GM23248 (cell line): ENCODE results near the gene SPATA3. TPM values are rescaled to one million over a fixed set of nuclear protein-coding genes. Genes with fewer than 3 reads are reported as not detected.

Experiments
- DNase-seq: peaks from one replicate; pipeline ENCODE4 v3.0.0-alpha.2; 2015
- H2AFZ ChIP-seq: fragments of 200-600 bp; sonication (generic); 2 replicates; pipeline ENCODE4 v1.6.1; 2016; ENCODE audit warnings: antibody characterized with exemption
- H3F3A ChIP-seq: fragments of 200-600 bp; sonication (generic); 2 replicates; pipeline ENCODE4 v1.6.1; 2016; ENCODE audit warnings: mild to moderate bottlenecking, antibody characterized with exemption, mixed run types; ENCODE audit not compliant: insufficient read depth
- H3K27ac ChIP-seq: fragments of 200-600 bp; sonication (generic); 2 replicates; pipeline ENCODE4 v1.5.1; 2016; ENCODE audit warnings: mild to moderate bottlenecking
- H3K27me3 ChIP-seq: fragments of 200-600 bp; sonication (generic); replicated peaks from 2 replicates; pipeline ENCODE4 v1.6.1; 2016; ENCODE audit warnings: mild to moderate bottlenecking; ENCODE audit not compliant: insufficient read depth
- H3K36me3 ChIP-seq: fragments of 200-600 bp; sonication (generic); 2 replicates; pipeline ENCODE4 v1.6.1; 2016; ENCODE audit warnings: low read depth, mild to moderate bottlenecking
- H3K4me1 ChIP-seq: fragments of 200-600 bp; sonication (generic); 2 replicates; pipeline ENCODE4 v1.6.1; 2016; ENCODE audit warnings: mild to moderate bottlenecking; ENCODE audit not compliant: insufficient read depth
- H3K4me2 ChIP-seq: fragments of 200-600 bp; sonication (generic); one replicate; pipeline ENCODE4 v1.6.1; 2016; ENCODE audit warnings: mild to moderate bottlenecking; ENCODE audit not compliant: unreplicated experiment
- H3K4me3 ChIP-seq: fragments of 200-600 bp; sonication (generic); 2 replicates; pipeline ENCODE4 v1.5.1; 2016; ENCODE audit warnings: mild to moderate bottlenecking
- H3K79me2 ChIP-seq: fragments of 200-600 bp; sonication (generic); 2 replicates; pipeline ENCODE4 v1.6.1; 2016; ENCODE audit warnings: mild to moderate bottlenecking; ENCODE audit not compliant: insufficient read depth
- H3K9ac ChIP-seq: fragments of 200-600 bp; sonication (generic); 2 replicates; pipeline ENCODE4 v1.6.1; 2016; ENCODE audit warnings: mild to moderate bottlenecking
- H3K9me2 ChIP-seq: fragments of 200-600 bp; sonication (generic); 2 replicates; pipeline ENCODE4 v1.6.1; 2016; ENCODE audit warnings: mixed run types, mild to moderate bottlenecking, moderate library complexity; ENCODE audit not compliant: insufficient read depth
- H3K9me3 ChIP-seq: fragments of 200-600 bp; sonication (generic); one replicate; pipeline ENCODE4 v1.6.1; 2017; ENCODE audit warnings: low read depth
- H4K20me1 ChIP-seq: fragments of 200-600 bp; sonication (generic); 2 replicates; pipeline ENCODE4 v1.6.0; 2016; ENCODE audit not compliant: insufficient read depth
- EZH2 ChIP-seq: fragments of 200-600 bp; sonication (generic); IDR thresholded peaks from 2 replicates; pipeline ENCODE4 v1.6.1; 2018; ENCODE audit warnings: antibody characterized with exemption, mild to moderate bottlenecking; ENCODE audit not compliant: insufficient read depth, poor library complexity, severe bottlenecking
- EZH2phosphoT487 ChIP-seq: fragments of 200-600 bp; sonication (generic); IDR thresholded peaks from 2 replicates; pipeline ENCODE4 v1.6.1; 2018; ENCODE audit warnings: antibody characterized with exemption, moderate library complexity, mild to moderate bottlenecking, low read depth; ENCODE audit not compliant: insufficient read depth
- WGBS, 2 experiments: methylation state at CpG; one replicate each; pipeline ENCODE4 v1.1.6; 2015 to 2017; ENCODE audit warnings: low lambda C conversion rate in 2 of 2, low coverage in 1 of 2; ENCODE audit errors: missing lambda C conversion rate in 2 of 2; 5-methylcytosine and 5-hydroxymethylcytosine counted together
- in situ Hi-C: fragments of 300-500 bp; cut with MboI; formaldehyde crosslinking; loops from 2 replicates; pipeline ENCODE4 v1.15.0; 2020
- polyA plus RNA-seq: library from polyadenylated mRNA; unstranded; fragments of >200 nt; fragmentation: Nextera tagmentation; extraction: Ambion mirVana; gene quantifications from 2 replicates; pipeline ENCODE4 v1.2.1, GENCODE V29; 2016
- total RNA-seq: library from RNA; depleted of rRNA; stranded (reverse); fragments of >200 nt; shearing (Covaris generic); gene quantifications from 2 replicates; pipeline ENCODE4 v1.2.3, GENCODE V29; 2014

The SPATA3 gene
- total and polyA plus RNA-seq, 2 experiments from 2014 or later, result not detected

GRCh38 chr2:230949966-230950873 lies 45.7 kb upstream of the SPATA3 start:
- H2AFZ ChIP-seq, result no peak overlapping the region
- H3K36me3 ChIP-seq, result no peaks in the 10 kb centered on the region
- H4K20me1 ChIP-seq, result no peaks in the 10 kb centered on the region
- no peak overlapping the region for H3K4me3 ChIP-seq
- H3K9me3 ChIP-seq, result no peaks in the 10 kb centered on the region
- H3K9ac ChIP-seq, result no peak overlapping the region
- no peak for DNase-seq
- TF ChIP-seq EZH2phosphoT487, result no peak
- no peak for TF ChIP-seq EZH2
- in situ Hi-C loops, result no loop called here
- H3K27me3 ChIP-seq, result peaks cover 2% of the 10 kb centered on the region; the same call in 1 of the 2 replicates
- no peaks in the 10 kb centered on the region for H3K79me2 ChIP-seq
- H3F3A ChIP-seq, result no peaks in the 10 kb centered on the region
- H3K4me2 ChIP-seq, result no peak overlapping the region
- WGBS, 2 experiments, result 67 to 73% methylated on average over 20 of the region's 20 CpGs
- no peaks in the 10 kb centered on the region for H3K9me2 ChIP-seq
- H3K4me1 ChIP-seq, result no peaks in the 10 kb centered on the region
- no peak overlapping the region for H3K27ac ChIP-seq

GRCh38 chr2:230950874-230951339 lies 45.0 kb upstream of the SPATA3 start:
- Histone ChIP-seq H3K9me2 (no peaks in the 10 kb centered on the region), H3K27me3 (peaks cover 8% of the 10 kb centered on the region), H3K79me2 (no peaks in the 10 kb centered on the region), H3K4me1 (no peaks in the 10 kb centered on the region), H3K9ac (no peak overlapping the region), H2AFZ (no peak overlapping the region), H4K20me1 (no peaks in the 10 kb centered on the region), H3K9me3 (no peaks in the 10 kb centered on the region), H3K4me2 (no peak overlapping the region), H3K36me3 (no peaks in the 10 kb centered on the region), H3K27ac (no peak overlapping the region), H3F3A (no peaks in the 10 kb centered on the region), H3K4me3 (no peak overlapping the region)
- no peak for TF ChIP-seq EZH2phosphoT487
- no peak for TF ChIP-seq EZH2
- 68 to 75% methylated on average over 10 of the region's 10 CpGs for WGBS, 2 experiments
- no peak for DNase-seq
- in situ Hi-C loops, result no loop called here

GRCh38 chr2:230951396-230951795 lies 44.5 kb upstream of the SPATA3 start:
- in situ Hi-C loops, result no loop called here
- no peak overlapping the region for H3K4me3 ChIP-seq
- H3K4me2 ChIP-seq, result no peak overlapping the region
- no peak overlapping the region for H2AFZ ChIP-seq
- H4K20me1 ChIP-seq, result no peaks in the 10 kb centered on the region
- no peak for DNase-seq
- no peaks in the 10 kb centered on the region for H3F3A ChIP-seq
- WGBS, 2 experiments, result 47 to 68% methylated on average over 2 of the region's 2 CpGs
- no peak for TF ChIP-seq EZH2
- no peak for TF ChIP-seq EZH2phosphoT487
- H3K27me3 ChIP-seq, result peaks cover 8% of the 10 kb centered on the region
- H3K27ac ChIP-seq, result no peak overlapping the region
- H3K9me3 ChIP-seq, result no peaks in the 10 kb centered on the region
- no peaks in the 10 kb centered on the region for H3K79me2 ChIP-seq
- H3K9me2 ChIP-seq, result no peaks in the 10 kb centered on the region
- H3K4me1 ChIP-seq, result no peaks in the 10 kb centered on the region
- H3K9ac ChIP-seq, result no peak overlapping the region
- H3K36me3 ChIP-seq, result no peaks in the 10 kb centered on the region

GRCh38 chr2:230952226-230952956 lies 43.5 kb upstream of the SPATA3 start:
- Histone ChIP-seq H3K4me3 (no peak overlapping the region), H3K36me3 (no peaks in the 10 kb centered on the region), H3K9ac (no peak overlapping the region), H3K4me2 (no peak overlapping the region), H3K27me3 (peaks cover 8% of the 10 kb centered on the region), H3K9me2 (no peaks in the 10 kb centered on the region), H3K79me2 (no peaks in the 10 kb centered on the region), H2AFZ (no peak overlapping the region), H4K20me1 (no peaks in the 10 kb centered on the region), H3K27ac (no peak overlapping the region), H3K4me1 (no peaks in the 10 kb centered on the region), H3F3A (no peaks in the 10 kb centered on the region), H3K9me3 (no peaks in the 10 kb centered on the region)
- 67 to 73% methylated on average over 10 of the region's 10 CpGs for WGBS, 2 experiments
- TF ChIP-seq EZH2phosphoT487 (no peak), EZH2 (no peak)
- in situ Hi-C loops, result no loop called here
- DNase-seq, result no peak
